Stomach smooth muscle (tissue), 2 donors: ENCODE results near the gene SCAMP2.
A peak's percentile ranks its signal among the peaks of the same experiment; 100 is the strongest.

Experiments used
- H3K27ac ChIP-seq: one replicate; pipeline ENCODE4 v1.7.0; 2013; ENCODE audit warnings: mild to moderate bottlenecking, low read length, inconsistent platforms
- H3K27me3 ChIP-seq, 2 donors: one replicate each; pipeline ENCODE4 v1.7.0; 2013; ENCODE audit warnings: low read length in 2 of 2; ENCODE audit not compliant: insufficient read depth in 2 of 2, control insufficient read depth in 1 of 2
- H3K36me3 ChIP-seq, 2 donors: one replicate each; pipeline ENCODE4 v1.7.0; 2013; ENCODE audit warnings: low read length in 2 of 2; ENCODE audit not compliant: control insufficient read depth in 2 of 2, insufficient read depth in 2 of 2
- H3K4me1 ChIP-seq: one replicate; pipeline ENCODE4 v1.7.0; 2013; ENCODE audit warnings: low read length; ENCODE audit not compliant: control insufficient read depth, insufficient read depth
- H3K4me3 ChIP-seq, 2 donors: one replicate each; pipeline ENCODE4 v1.7.0; 2013; ENCODE audit warnings: low read length in 2 of 2
- H3K9ac ChIP-seq, 2 donors: one replicate each; pipeline ENCODE4 v1.7.0; 2013; ENCODE audit warnings: low read length in 2 of 2, mild to moderate bottlenecking in 1 of 2
- H3K9me3 ChIP-seq, 2 donors: one replicate each; pipeline ENCODE4 v1.7.0; 2013; ENCODE audit warnings: low read length in 2 of 2; ENCODE audit not compliant: control insufficient read depth in 2 of 2
- donor health status: healthy.
- donor health status: Pancreatic carcinoma.

SCAMP2 gene

GRCh38 chr15:74858369-74858740 lies 14.8 kb downstream of the SCAMP2 start:
- Histone ChIP-seq H3K27ac (no peak overlapping the region), H3K36me3 (peaks cover 8 to 11% of the 10 kb centered on the region in 2 donors), H3K9ac (no peak overlapping the region), H3K9me3 (no peaks in the 10 kb centered on the region), H3K27me3 (no peaks in the 10 kb centered on the region), H3K4me3 (no peak overlapping the region), H3K4me1 (peaks cover 9% of the 10 kb centered on the region)

- peaks cover 13 to 17% of the 10 kb centered on the region in 2 donors for H3K36me3 ChIP-seq
- H3K4me1 ChIP-seq, result peaks cover 9% of the 10 kb centered on the region
- H3K9me3 ChIP-seq, result no peaks in the 10 kb centered on the region
- no peak overlapping the region for H3K9ac ChIP-seq
- H3K27me3 ChIP-seq, result no peaks in the 10 kb centered on the region
- H3K4me3 ChIP-seq, result no peak overlapping the region
- H3K27ac ChIP-seq, result no peak overlapping the region
Observed at GRCh38 chr15:74857671-74858368, 15.3 kb downstream of the SCAMP2 start.

- Histone ChIP-seq H3K36me3 (peaks cover 20 to 23% of the 10 kb centered on the region in 2 donors), H3K27me3 (no peaks in the 10 kb centered on the region), H3K9ac (no peak overlapping the region), H3K4me3 (no peak overlapping the region), H3K4me1 (peaks cover 9% of the 10 kb centered on the region), H3K9me3 (no peaks in the 10 kb centered on the region), H3K27ac (no peak overlapping the region)
Observed at GRCh38 chr15:74857082-74857655, 16.0 kb downstream of the SCAMP2 start.

- Histone ChIP-seq H3K9me3 (no peaks in the 10 kb centered on the region), H3K27me3 (no peaks in the 10 kb centered on the region), H3K27ac (no peak overlapping the region), H3K36me3 (peaks cover 25 to 30% of the 10 kb centered on the region in 2 donors), H3K4me1 (peaks cover 9% of the 10 kb centered on the region), H3K4me3 (no peak overlapping the region), H3K9ac (no peak overlapping the region)
Observed at GRCh38 chr15:74856537-74856936, 16.6 kb downstream of the SCAMP2 start.

- Histone ChIP-seq H3K9me3 (no peaks in the 10 kb centered on the region), H3K27ac (no peak overlapping the region), H3K9ac (no peak overlapping the region), H3K27me3 (no peaks in the 10 kb centered on the region), H3K36me3 (peaks cover 31 to 36% of the 10 kb centered on the region in 2 donors), H3K4me1 (peaks cover 9% of the 10 kb centered on the region), H3K4me3 (no peak overlapping the region)
Observed at GRCh38 chr15:74855857-74856256, 17.3 kb downstream of the SCAMP2 start.

GRCh38 chr15:74854453-74855022 lies 18.6 kb downstream of the SCAMP2 start:
- H3K4me1 ChIP-seq, result peaks cover 9% of the 10 kb centered on the region
- no peak overlapping the region for H3K9ac ChIP-seq
- H3K27ac ChIP-seq, result no peak overlapping the region
- H3K36me3 ChIP-seq, result peaks cover 43 to 48% of the 10 kb centered on the region in 2 donors
- H3K9me3 ChIP-seq, result no peaks in the 10 kb centered on the region
- H3K27me3 ChIP-seq, result no peaks in the 10 kb centered on the region
- H3K4me3 ChIP-seq, result no peak overlapping the region

GRCh38 chr15:74851960-74852359 lies 21.2 kb downstream of the SCAMP2 start:
- peaks cover 56 to 57% of the 10 kb centered on the region in 2 donors for H3K36me3 ChIP-seq

GRCh38 chr15:74850393-74850792 lies 22.8 kb downstream of the SCAMP2 start:
- Histone ChIP-seq H3K9me3 (no peaks in the 10 kb centered on the region), H3K9ac (no peak overlapping the region), H3K36me3 (peaks cover 56 to 59% of the 10 kb centered on the region in 2 donors), H3K4me3 (no peak overlapping the region), H3K27ac (no peak overlapping the region), H3K27me3 (no peaks in the 10 kb centered on the region), H3K4me1 (no peaks in the 10 kb centered on the region)

More at GRCh38 chr15:74851960-74852359, 21.2 kb downstream of the SCAMP2 start:
- Histone ChIP-seq H3K9ac (no peak overlapping the region), H3K4me3 (no peak overlapping the region), H3K27me3 (no peaks in the 10 kb centered on the region), H3K27ac (no peak overlapping the region), H3K4me1 (peaks cover 4% of the 10 kb centered on the region), H3K9me3 (no peaks in the 10 kb centered on the region)

- Histone ChIP-seq H3K9ac (peak overlapping the region in 1 of 2 donors; percentile 21), H3K27me3 (no peaks in the 10 kb centered on the region), H3K4me1 (peaks cover 18% of the 10 kb centered on the region), H3K36me3 (peaks cover 39 to 49% of the 10 kb centered on the region in 2 donors), H3K9me3 (no peaks in the 10 kb centered on the region), H3K27ac (no peak overlapping the region), H3K4me3 (no peak overlapping the region)
Observed at GRCh38 chr15:74847432-74847831, 25.7 kb downstream of the SCAMP2 start.

GRCh38 chr15:74845581-74845980 lies 27.6 kb downstream of the SCAMP2 start:
- H3K4me3 ChIP-seq, result no peak overlapping the region
- peaks cover 25% of the 10 kb centered on the region for H3K4me1 ChIP-seq
- H3K9ac ChIP-seq, result no peak overlapping the region
- H3K9me3 ChIP-seq, result no peaks in the 10 kb centered on the region
- no peak overlapping the region for H3K27ac ChIP-seq
- no peaks in the 10 kb centered on the region for H3K27me3 ChIP-seq
- peaks cover 23 to 30% of the 10 kb centered on the region in 2 donors for H3K36me3 ChIP-seq

- H3K27me3 ChIP-seq, result no peaks in the 10 kb centered on the region
- H3K9me3 ChIP-seq, result no peaks in the 10 kb centered on the region
- peaks cover 25% of the 10 kb centered on the region for H3K4me1 ChIP-seq
- H3K4me3 ChIP-seq, result no peak overlapping the region
- H3K9ac ChIP-seq, result no peak overlapping the region
- no peak overlapping the region for H3K27ac ChIP-seq
- peaks cover 19 to 26% of the 10 kb centered on the region in 2 donors for H3K36me3 ChIP-seq
Observed at GRCh38 chr15:74845208-74845568, 28.0 kb downstream of the SCAMP2 start.
